Embryonic facial prominence (tissue), 1 donor: ENCODE results near the gene PODN.
A peak's percentile ranks its signal among the peaks of the same experiment; 100 is the strongest.

Source experiments
- DNase-seq: peaks from one replicate; pipeline ENCODE4 v3.0.0-alpha.2; 2016; ENCODE audit errors: extremely low spot score

The PODN gene

DNA sequence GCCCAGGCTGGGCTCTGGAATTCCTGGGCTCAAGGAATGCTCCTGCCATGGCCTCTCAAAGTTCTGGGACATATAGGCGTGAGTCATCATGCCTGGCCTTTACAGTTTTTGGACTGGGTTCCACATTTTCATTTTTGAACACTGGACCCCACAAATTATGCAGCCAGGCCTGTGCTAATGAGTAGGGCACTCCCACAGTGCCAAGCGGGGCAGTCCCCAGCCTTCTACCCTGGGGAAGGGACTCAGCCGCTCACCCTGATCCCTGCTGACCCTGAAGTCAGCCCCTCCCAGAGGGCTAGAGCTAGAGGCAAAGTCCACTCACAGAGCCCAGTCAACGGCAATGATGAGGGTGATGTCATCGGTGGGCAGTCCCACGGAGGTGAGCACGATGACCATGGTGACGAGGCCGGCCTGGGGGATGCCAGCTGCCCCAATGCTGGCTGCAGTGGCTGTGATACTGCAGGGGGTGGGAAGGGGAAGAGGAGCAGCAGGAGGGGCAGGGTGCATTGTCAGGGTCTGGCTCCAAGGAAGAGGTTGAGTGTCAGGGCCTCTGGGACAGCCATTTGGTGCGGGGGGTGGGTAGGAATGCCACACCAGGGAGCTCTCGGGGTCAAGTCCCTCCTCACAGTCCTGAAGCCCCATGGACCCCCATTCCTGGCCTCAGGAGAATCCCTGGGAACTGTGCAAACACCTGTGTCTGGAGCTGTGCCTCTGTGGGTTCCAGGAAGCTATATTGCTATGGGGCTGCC, 27.6 kb downstream of the PODN start:
- DNase-seq = no peak

DNA sequence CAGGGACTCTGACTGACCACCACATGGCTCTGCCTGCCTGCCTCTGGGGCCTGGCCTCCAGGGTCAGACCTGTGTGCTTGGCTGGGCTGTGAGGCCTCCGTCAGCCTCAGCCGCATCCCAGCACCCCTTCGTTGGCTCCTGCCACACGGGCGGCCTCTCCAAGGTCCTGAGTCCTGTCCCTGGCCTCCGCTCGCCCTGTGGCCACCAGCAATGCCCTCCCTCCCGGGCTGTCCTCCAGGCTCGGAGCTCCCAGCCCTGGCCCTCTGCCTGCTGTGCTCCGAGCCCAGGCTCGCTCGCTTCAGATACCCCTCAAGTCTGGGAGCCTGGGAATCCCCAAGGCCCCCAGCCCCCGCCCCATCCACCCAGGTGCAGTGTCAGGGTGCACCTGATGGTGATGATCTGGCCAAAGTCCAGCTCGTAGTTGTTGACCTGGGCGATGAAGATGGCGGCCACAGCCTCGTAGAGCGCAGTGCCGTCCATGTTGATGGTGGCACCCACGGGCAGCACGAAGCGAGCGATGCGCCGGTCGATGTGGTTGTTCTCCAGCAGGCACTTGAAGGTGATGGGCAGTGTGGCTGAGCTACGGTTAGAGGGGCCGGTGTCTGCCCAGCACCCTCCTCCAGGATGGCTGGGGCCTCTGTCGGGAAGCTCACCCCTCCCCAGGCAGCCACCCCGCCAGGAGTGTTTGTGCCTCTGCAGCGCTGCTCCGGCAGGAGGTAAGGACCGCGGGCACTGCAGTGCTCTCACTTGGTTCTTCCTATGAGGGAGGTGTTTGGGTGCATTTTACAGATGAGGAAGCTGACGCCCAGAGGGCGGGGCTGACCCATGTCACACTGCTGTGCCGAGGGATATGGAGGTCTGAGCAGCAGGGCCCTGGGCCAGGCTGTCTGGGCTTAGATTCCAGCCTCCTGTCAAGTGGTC, 28.5 kb downstream of the PODN start:
- DNase-seq = no peak

DNA sequence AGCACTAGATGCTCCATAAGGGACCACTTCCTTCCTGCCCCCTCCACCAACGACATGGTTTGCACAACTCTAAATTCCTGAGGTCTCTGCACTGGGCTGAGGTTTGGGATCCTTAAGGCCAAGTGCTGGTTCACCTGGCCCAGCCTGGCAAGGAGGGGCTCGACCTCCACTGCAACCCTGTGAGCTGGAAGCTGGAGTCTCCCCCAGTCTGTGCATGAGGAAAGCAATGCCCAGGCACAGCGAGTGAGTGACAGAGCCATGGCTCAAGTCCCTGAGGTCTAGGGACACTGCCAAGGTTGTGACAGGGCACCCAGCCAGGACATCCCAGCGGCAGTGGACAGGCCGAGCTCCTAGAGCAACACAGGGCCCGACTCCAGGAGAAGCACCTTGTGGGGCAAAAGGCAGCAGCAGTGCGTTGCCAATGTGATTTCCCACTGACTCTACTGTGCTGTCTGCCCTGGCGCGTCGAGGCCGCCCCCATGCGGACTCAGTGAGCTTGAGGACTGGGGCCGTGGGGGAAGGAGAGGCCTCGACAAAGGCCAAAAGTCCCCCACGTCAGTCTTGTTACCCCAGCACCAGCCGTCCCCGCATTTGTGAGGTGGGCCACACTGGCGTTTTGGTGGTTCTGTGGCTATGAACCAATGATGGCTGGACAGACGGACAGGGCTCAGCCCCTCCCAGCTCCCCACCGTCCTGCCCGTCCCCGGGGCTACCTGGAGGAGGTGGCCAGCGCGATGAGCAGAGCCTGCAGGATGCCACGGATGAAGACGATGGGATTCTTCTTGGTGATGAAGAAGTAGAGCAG, 30.0 kb downstream of the PODN start:
- no peak for DNase-seq

DNA sequence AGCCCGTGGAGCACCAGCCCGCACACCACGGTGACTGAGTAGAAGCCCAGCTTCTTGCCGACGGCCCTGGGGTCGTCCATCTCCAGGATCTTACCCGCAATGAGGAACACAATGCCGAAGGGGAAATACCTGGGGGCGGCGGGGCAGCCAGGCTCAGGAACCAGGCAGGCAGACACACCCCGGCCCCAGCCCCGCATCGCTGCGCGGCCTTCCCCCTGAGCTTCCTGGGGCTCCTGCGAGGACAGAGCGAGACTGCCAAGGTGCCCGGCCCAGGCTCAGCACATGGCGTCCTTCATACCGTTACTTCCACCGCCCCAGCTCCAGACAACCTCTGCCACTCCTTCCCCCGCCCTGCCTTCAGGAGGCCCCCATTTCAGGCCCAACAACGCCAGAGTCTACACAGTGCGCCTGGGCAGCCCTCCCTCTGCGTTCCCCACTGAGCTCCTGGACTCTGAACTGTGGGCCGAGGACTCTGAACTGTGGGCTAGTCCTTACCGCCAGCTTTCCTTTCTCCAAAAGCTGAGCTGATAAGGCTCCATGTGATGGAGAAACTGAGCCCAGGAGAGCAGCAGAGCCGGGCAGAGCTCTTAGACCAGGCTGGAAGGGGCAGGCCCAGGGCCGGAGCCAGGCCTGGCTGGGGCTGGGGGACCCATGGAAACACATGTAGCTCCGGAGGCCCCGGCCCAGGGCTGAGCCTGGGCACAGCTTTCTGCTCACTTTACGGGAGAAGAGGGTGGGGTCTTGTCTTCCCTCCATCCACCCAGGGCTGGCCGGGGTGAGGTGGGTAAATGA, 30.8 kb downstream of the PODN start:
- no peak for DNase-seq

DNA sequence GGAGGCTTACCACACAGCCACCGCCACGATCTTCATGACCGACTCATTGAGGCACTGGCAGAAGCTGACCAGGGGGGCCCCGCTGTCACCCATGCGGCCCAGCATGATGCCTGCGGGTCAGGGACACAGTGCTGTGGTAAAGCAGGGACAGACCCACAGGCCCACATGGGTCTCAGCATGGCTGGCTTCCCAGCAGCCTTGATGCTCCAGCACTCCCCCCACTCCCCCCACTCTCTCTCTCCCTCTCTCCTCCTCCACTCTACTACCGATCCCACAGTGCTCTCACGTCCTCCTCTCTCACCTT, 31.4 kb downstream of the PODN start:
- DNase-seq = no peak

DNA sequence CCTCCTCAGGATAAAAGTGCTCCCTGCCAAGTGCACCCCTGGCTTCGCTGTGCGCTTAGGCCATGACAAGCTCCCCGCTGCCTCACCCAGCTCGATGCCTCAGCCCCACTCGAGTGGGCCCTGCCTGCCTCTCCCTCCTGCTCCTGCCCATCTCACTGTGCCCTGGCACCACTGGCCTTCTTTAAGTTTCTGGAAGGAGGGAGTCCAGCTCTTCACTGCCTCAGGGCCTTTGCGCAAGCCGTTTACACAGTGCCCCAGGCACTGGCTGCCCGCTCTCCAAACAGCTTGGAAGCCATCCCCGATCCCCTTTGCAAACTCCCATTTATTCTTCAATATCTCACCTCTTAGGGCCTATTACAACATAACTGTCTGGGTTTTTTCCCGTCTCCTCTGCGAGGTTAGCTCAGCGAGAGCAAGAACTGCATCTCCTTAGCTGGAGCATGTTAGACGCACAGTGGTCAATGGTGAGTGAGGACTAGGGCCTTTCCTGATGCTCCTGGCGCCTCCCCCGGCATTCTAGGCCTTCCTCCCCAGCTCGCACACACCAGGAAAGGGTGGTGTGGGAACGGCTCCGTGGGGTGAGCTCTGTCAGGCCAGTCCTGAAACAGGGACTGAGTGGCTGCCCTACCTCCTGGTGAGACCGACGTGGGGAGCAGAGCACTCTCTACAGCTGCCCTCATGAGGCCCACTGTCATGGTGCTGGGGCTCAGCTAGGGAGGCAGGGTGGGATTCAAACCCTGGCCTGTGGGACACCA, 31.9 kb downstream of the PODN start:
- DNase-seq = no peak

DNA sequence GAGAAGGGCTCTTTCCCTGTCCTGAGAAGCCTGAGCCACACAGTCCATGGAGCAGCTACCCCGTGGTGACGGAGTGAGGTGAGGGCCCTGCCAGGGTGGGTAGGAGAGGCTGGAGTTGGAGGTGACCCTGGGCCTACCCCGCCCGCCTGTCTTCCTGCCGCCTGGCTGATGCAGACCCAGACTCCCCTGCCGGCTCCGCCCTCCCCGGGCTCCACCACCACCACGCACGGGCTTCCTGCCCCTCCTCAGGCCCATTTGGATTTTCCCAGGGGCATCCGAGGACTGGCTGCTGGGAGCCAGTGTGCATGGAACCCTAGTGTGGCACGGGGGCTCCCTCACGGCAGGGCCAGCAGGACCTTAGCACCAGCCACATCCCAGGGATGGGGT, 32.5 kb downstream of the PODN start:
- no peak for DNase-seq

DNA sequence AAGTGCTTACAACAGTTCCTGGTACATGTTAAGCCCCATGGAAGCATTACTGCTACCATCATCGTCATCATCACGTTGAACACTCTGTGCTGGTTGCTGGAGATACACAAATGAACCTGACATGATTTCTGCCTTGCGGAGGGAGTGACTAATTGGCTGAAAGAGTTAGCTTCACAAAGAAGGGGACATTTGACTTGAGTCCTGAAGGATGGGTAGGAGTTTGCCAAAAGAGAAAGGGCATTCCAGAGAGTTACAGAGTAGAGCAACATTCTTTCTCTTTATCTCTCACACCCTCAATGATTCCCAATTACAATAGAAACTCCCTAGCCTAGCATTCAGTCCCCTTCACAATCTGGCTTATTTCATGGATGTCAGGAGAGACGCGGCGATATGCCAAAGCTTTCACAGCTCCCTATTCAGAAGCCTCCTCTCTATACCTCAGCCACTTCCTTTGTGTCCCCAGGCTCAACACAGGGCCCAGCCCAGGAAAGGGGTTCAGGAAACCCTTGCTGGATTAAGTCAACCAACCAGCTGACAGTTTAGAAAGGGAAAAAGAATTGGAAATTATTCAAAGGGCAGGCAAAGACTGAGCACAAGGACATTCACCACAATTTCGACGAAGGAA, 42.4 kb downstream of the PODN start:
- no peak for DNase-seq

DNA sequence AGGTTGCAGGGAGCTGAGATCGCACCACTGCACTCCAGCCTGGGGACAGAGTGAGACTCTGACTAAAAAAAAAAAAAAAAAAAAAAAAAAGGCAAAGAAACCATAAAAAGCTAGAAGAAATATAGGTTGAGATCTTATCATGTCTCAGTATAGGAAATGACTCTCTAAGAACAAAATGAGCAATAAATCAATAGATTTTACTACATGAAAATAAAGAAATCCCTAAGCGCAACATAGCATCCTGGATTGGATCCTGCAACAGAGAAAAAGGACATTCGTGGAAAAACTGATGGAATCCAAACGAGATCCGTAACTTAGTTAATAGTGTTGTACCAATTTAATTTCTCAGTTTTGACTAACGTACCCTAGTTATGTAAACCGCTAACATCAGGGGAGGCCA, 45.1 kb downstream of the PODN start:
- DNase-seq = no peak

DNA sequence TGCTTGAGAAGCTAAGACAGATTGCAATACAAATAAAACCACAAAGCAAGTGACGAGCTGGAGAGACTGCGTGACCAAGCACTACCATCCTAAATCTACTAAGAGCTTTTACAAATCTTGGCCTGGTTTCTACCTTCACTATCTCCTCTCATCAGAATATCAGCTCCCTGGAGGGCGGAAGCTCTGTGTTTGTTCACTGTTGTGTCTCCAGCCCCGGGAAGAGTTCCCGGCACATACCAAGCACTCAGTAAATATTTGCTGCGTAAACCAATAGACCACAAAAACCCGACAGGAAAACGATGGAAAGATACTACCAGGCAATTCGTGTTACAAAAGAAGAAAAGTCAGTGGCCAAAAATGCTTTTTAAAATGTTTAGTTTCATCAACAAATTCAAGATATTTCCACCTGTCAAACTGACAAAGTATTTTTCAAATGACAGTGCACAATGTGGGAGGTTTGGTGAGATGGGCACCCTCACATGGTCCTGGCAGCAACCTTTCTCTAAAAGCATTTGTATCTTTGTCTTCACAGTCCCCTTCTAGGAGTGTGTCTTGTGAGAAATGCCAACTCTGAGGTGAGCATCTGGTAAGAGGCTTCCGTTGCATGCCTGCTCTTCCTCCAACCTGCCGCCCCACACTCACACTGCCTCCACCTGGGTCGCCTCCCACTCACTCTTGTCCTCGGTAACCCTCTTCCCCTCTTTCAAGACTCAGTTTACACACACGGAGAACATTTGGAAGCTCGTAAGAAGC, 45.7 kb downstream of the PODN start:
- DNase-seq = no peak

DNA sequence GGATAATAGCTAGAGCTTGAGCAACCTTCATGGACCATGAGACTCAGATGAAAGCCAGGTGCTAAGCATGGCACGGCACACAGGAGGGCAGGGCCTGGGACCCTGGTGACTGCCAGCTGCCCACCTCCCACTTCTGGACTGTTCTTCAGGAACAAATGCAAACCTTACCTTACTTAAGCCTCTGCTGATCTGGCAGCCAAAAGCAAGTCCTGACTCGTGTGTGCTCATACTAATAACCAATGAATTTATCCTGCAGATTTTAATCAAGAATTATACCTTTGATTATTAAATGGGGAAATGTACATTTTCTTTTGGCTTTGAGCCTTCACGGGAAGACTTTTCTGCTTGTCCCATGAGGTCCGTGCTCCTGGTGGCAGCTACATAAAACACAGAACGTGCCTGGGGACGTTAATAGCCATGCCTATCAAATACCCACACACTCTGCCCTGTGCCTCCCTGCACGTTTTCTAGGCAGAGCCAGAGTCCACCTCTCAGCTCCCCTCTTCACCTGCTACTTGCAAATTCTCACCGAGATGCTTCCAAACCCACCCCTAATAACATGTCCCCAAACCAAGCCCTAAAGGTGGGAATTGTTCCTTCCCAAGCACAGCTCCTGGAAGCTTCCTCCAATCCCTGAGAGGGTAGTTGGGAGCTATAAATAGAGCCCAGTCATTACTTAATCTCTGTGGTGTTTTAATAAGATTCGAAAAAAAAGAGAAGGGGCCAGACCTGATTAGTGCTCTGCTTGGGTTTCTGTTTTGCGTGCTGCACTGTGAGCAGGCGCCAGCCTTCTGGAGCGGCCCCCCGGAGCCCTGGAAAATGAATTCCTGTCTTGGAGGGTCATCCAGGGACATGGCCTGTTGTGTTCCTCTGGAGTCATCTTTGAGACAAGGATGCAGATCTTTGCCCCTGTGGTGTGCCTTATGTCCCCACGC, 46.9 kb downstream of the PODN start:
- DNase-seq = no peak

DNA sequence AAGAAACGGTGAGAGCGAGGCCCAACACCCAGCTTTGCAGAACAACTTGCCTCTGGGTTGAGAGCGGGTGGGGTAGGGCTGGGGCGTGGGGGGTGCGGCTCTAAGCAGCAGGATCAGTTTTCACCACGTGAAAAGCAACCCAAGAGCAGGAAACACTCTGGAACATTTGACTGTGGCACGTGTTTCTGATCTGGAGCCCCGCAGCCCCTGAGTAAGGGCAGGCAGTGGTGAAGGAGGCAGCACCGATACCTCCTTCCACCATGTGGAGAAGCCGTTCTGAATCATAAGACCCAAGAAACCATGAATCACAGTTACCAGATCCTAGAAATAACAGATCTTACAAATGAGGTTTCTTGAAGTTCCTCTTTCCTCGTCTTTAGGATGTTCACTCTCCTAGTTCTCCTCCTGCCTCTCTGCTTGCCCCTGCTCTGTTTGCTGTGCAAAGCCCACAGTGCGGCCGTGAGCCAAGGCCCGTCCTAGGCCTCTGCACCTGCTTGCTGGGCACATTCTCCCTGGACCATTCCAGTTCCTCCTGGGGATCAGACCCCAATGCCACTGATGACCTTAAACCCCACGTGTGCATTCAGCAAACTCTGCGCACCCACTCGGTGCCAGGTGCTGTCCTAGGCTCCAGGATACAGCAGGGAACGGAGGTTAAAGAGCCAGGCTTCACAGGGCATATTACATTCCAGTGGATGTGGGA, 48.5 kb downstream of the PODN start:
- DNase-seq = peak; percentile 22

DNA sequence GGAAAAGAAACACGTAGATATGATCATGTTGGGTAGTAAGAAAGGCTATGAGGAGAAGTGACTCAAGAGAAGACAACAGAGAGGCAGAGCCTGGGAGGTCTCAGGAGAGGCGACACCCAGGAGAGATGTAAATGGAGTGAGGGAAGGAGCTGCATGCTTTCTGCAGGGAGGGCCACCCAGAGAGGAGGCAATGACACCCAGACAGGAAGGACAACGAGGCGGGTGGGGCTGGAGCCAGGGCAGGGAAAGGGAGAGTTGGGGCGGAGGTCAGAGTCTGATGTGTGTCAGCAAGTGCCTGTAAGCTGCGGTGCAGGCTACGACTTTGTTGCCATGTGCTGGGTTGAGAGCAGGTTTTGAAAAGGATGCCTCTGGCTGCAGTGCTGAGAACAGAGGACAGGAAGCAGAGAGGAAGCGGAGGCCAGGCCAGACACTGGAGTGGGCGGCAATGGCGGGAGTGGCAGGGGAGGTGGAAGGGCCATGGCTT, 49.1 kb downstream of the PODN start:
- DNase-seq = no peak

DNA sequence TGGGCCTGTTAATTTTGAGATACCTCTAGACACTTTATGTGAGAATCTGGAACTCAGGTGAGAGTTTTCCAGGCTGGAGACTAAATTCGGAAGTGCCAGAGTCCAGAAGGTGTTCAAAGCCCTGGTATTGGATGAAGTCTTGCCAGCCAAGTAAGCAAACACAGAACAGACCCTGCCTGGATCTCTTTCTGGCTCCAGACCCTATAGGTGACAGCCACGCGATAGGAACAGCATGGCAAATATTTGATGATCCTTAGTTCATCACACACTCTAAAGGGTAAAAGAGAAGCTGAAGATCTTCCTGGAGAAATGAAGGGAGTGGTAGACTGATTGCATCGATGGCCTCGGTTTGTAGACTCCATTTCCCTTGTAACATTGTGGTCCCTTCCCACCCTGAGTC, 49.7 kb downstream of the PODN start:
- DNase-seq = no peak

DNA sequence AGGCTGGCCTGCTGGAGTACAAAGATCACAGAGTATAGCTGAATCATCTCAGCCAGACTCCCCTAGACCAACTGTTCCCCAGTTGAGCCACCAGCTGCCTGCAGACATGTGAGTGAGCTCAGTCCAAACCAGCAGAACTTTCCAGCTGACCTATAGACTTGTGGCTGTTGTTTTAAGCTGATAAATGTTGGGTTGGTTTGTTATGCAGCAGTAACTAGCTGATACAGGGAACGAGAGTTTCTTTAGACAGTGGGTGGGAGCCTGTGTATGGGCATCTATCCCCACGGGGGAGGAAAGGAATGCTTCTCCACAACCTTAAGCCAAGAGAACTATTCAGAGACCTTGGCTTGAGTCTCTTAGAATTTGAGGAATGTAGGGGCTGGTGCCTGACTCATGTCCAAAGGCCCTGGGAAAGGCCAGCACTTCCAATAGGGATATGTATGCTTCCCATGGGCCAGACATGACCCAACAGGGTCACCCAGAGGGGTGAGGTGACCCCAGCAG, 50.3 kb downstream of the PODN start:
- no peak for DNase-seq

DNA sequence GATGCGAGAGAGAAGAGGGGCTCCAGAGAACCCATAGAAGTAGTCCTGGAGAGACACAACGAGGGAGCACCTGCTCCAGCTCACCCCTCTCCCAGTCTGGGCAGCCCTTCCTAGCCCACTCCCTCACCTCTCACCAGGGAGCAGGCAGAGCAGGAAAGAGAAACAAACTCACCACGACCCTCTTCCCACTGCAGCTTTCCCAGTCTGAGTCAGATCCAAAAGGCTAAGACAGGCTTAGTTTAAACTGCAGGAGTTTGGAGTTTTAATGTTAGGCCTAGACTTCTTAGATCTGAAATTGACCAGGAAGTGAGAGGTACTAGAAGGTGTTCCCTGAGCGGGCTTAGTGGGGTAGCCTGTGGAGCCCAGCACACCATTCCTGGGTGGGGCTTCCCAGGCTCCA, 50.8 kb downstream of the PODN start:
- no peak for DNase-seq

DNA sequence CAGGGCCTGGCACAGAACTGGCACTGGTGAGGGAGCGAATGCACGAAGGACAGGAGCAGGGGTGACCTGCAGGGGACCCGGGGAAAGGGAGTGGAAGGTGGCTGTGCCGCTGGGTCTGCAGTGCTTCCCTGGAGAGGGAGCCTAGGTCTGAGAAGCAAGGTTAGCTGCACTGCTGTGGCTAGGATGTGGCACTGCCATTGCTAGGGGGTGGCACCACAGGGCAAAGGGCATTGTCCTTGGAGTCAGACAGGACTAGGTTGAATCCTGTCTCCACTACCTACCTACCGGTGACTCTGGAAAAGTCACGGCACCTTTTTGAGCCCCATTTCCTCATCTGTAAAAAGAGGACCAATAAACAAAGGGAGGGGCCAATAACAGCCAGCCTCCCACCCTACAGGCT, 52.1 kb downstream of the PODN start:
- no peak for DNase-seq
